PC-3 (cell line): Measurements from ENCODE around the gene TIMP2. TPM values are rescaled to one million over a fixed set of nuclear protein-coding genes. Genes with fewer than 3 reads are reported as not detected.

Source experiments
- ATAC-seq: fragments of 200-7000 bp; cut with Tn5 transposase; 2 replicates; pipeline ENCODE4 v1.9.1; 2020; ENCODE audit warnings: mild to moderate bottlenecking, moderate library complexity
- BruUV-seq: library from RNA; stranded (reverse); fragments of 400-500 nt; replicated peaks from 2 replicates; lab custom pipeline; 2021; lab: Mats Ljungman, UMichigan
- CTCF ChIA-PET: fragments of 300-600 bp; sonication (Branson Sonifier 250); formaldehyde crosslinking; loops from one replicate; lab custom pipeline; 2022; ENCODE audit warnings: antibody characterized with exemption; lab: Charles Lee
- POLR2A ChIA-PET: fragments of 300-600 bp; sonication (Branson Sonifier 250); formaldehyde crosslinking; loops from one replicate; lab custom pipeline; 2022; ENCODE audit warnings: antibody characterized with exemption; ENCODE audit not compliant: unreplicated experiment; lab: Charles Lee
- DNase-seq: peaks from one replicate; pipeline ENCODE4 v3.0.0-alpha.2; 2015
- H2AFZ ChIP-seq: fragments of 300-600 bp; sonication (generic); 2 replicates; pipeline ENCODE4 v1.6.0; 2016; ENCODE audit warnings: antibody characterized with exemption, low read length
- H3F3A ChIP-seq: fragments of 300-600 bp; sonication (generic); one replicate; pipeline ENCODE4 v1.6.0; 2017; ENCODE audit warnings: antibody characterized with exemption, low read length, control low read depth, mild to moderate bottlenecking; ENCODE audit not compliant: unreplicated experiment
- H3K27ac ChIP-seq: fragments of 300-600 bp; sonication (generic); 2 replicates; pipeline ENCODE4 v1.5.1; 2016; ENCODE audit warnings: mild to moderate bottlenecking, low read length
- H3K27me3 ChIP-seq: fragments of 300-600 bp; sonication (generic); 2 replicates; pipeline ENCODE4 v1.6.1; 2016; ENCODE audit warnings: low read length, mixed read lengths
- H3K36me3 ChIP-seq: fragments of 300-600 bp; sonication (generic); 2 replicates; pipeline ENCODE4 v1.6.1; 2016; ENCODE audit warnings: low read depth, mixed run types, low read length, mixed read lengths
- H3K4me1 ChIP-seq: fragments of 300-600 bp; sonication (generic); 2 replicates; pipeline ENCODE4 v1.5.1; 2016; ENCODE audit warnings: low read length; ENCODE audit not compliant: insufficient read depth
- H3K4me2 ChIP-seq: fragments of 300-600 bp; sonication (generic); 2 replicates; pipeline ENCODE4 v1.6.0; 2016; ENCODE audit warnings: low read length
- H3K4me3 ChIP-seq: fragments of 300-600 bp; sonication (generic); 2 replicates; pipeline ENCODE4 v1.5.1; 2016; ENCODE audit warnings: mild to moderate bottlenecking, low read length, mixed read lengths
- H3K79me2 ChIP-seq: fragments of 300-600 bp; sonication (generic); 2 replicates; pipeline ENCODE4 v1.6.1; 2017; ENCODE audit warnings: low read length, mixed read lengths
- H3K9ac ChIP-seq: fragments of 300-600 bp; sonication (generic); 2 replicates; pipeline ENCODE4 v1.6.0; 2016; ENCODE audit warnings: mild to moderate bottlenecking, low read length
- H3K9me2 ChIP-seq: fragments of 300-600 bp; sonication (generic); replicated peaks from 2 replicates; pipeline ENCODE4 v1.6.1; 2016; ENCODE audit warnings: mixed run types, low read length, mixed read lengths
- H3K9me3 ChIP-seq: fragments of 300-600 bp; sonication (generic); 2 replicates; pipeline ENCODE4 v1.6.1; 2016; ENCODE audit warnings: low read length, mixed read lengths
- H4K20me1 ChIP-seq: fragments of 300-600 bp; sonication (generic); 2 replicates; pipeline ENCODE4 v1.6.1; 2016; ENCODE audit warnings: low read length, mixed read lengths
- EZH2 ChIP-seq: fragments of 300-600 bp; sonication (generic); IDR thresholded peaks from one replicate; pipeline ENCODE4 v1.6.1; 2017; ENCODE audit warnings: antibody characterized with exemption, mild to moderate bottlenecking, low read length; ENCODE audit not compliant: unreplicated experiment
- EZH2phosphoT487 ChIP-seq: fragments of 300-600 bp; sonication (generic); IDR thresholded peaks from 2 replicates; pipeline ENCODE4 v1.6.1; 2018; ENCODE audit warnings: mild to moderate bottlenecking, antibody characterized with exemption, low read length, borderline replicate concordance
- intact Hi-C: fragments of 100-400 bp; cut with micrococcal nuclease; formaldehyde crosslinking; loops from 2 replicates; pipeline ENCODE4 v1.9.0; 2023
- total RNA-seq: library from RNA; depleted of rRNA; stranded (reverse); fragments of >200 nt; gene quantifications from 2 replicates; pipeline ENCODE4 v1.2.3, GENCODE V29; 2014
- TF ChIP-seq, protein P1 (sequence below): fragments of 300-600 bp; sonication (generic); conservative IDR thresholded peaks from 2 replicates; pipeline ENCODE4 v1.5.1; 2017; ENCODE audit warnings: antibody characterized with exemption, low read depth, mild to moderate bottlenecking, low read length

TIMP2 gene
- total RNA-seq, 1 experiment from 2014 or later = 60.1 TPM

DNA sequence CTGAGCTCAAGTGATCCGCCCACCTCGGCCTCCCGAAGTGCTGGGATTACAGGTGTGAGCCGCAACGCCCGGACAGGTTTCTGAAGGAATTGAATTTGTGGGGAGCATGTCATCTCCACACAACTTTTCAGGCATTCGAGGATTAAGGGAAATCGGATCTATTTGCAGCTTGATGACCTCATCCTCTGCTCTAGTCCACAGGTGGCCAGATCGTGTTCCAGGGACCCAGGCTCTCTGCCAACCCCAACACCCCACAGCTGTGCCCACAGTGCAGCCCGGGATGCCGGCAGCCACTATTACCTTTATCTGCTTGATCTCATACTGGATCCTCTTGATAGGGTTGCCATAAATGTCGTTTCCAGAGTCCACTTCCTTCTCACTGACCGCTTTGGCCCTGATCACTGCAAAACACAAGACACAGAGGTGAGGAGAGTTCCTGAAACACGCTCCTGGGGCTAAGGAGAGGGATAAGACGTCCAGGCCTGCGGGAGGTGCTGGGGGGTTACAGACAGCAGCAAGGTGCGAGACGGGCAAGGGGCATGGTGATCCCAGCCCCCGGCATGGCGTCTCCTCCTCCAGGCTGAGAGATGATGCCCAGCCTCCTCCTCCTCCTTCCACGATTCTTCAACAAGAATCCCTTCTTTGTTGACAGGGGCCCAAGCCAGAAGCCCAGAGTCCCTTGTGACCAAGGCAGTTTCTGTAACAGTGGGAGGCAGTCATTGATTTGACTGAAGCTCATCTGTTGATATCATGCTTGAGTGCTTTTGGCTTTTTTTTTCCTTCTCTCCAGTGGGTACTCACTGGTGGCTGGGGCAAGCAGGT, 51.5 kb downstream of the TIMP2 start:
- Histone ChIP-seq H3K9ac (no peak overlapping the region), H3K9me2 (no peaks in the 10 kb centered on the region), H3K4me3 (no peak overlapping the region), H3F3A (no peaks in the 10 kb centered on the region), H3K27ac (peak overlapping the region; percentile 21; the same call in 1 of the 2 replicates), H3K4me2 (0 out of 2 replicates have a peak overlapping the region, but pooled peaks have one; percentile 7), H3K79me2 (peaks cover 5% of the 10 kb centered on the region; the same call in 1 of the 2 replicates), H3K4me1 (peaks cover 23% of the 10 kb centered on the region), H3K9me3 (no peaks in the 10 kb centered on the region), H2AFZ (no peak overlapping the region), H3K27me3 (no peaks in the 10 kb centered on the region), H4K20me1 (no peaks in the 10 kb centered on the region), H3K36me3 (peaks cover 7% of the 10 kb centered on the region)
- no peak for TF ChIP-seq EZH2phosphoT487
- no peak for TF ChIP-seq EZH2
- TF ChIP-seq, protein P1, sequence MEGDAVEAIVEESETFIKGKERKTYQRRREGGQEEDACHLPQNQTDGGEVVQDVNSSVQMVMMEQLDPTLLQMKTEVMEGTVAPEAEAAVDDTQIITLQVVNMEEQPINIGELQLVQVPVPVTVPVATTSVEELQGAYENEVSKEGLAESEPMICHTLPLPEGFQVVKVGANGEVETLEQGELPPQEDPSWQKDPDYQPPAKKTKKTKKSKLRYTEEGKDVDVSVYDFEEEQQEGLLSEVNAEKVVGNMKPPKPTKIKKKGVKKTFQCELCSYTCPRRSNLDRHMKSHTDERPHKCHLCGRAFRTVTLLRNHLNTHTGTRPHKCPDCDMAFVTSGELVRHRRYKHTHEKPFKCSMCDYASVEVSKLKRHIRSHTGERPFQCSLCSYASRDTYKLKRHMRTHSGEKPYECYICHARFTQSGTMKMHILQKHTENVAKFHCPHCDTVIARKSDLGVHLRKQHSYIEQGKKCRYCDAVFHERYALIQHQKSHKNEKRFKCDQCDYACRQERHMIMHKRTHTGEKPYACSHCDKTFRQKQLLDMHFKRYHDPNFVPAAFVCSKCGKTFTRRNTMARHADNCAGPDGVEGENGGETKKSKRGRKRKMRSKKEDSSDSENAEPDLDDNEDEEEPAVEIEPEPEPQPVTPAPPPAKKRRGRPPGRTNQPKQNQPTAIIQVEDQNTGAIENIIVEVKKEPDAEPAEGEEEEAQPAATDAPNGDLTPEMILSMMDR = no peak
- intact Hi-C loops = no loop called here
- CTCF ChIA-PET = interaction anchor here (0.6 kb wide), 1 partner anchor 163 kb away, joined by 5 read pairs; no protein-coding TSS in a partner anchor
- POLR2A ChIA-PET = interaction anchor here (1.2 kb wide), 1 partner anchor 123 kb away, joined by 7 read pairs; no protein-coding TSS in a partner anchor
- no TSS peak for BruUV-seq
- DNase-seq (peak; percentile 82), ATAC-seq (peak; percentile 82)

DNA sequence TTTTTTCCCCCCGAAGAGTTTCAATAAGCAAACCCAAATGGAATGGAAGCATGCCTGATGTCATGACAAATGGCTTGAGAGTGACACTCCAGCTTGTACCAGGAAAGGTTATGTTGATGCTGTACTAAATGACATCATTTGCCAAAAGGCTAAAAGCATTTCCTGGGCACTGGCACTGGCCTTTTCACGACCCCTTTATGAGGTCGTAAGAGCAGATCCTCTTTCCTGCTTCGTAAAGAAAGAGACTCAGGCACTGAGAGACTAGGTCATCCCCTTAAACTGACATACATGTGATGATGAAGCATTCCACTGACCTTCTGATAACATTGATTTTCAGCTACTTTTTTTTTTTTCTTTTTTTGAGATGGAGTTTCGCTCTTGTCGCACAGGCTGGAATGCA, 52.7 kb downstream of the TIMP2 start:
- Histone ChIP-seq H4K20me1 (no peaks in the 10 kb centered on the region), H3K9me3 (no peaks in the 10 kb centered on the region), H3K79me2 (peaks cover 5% of the 10 kb centered on the region; the same call in 1 of the 2 replicates), H3K4me3 (no peak overlapping the region), H3K27ac (no peak overlapping the region), H3F3A (no peaks in the 10 kb centered on the region), H3K9ac (no peak overlapping the region), H3K4me1 (peaks cover 23% of the 10 kb centered on the region), H2AFZ (no peak overlapping the region), H3K36me3 (peaks cover 11% of the 10 kb centered on the region), H3K4me2 (no peak overlapping the region), H3K27me3 (no peaks in the 10 kb centered on the region), H3K9me2 (no peaks in the 10 kb centered on the region)
- ChIA-PET POLR2A (no interaction called here), CTCF (no interaction called here)
- no TSS peak for BruUV-seq
- ATAC-seq (no peak), DNase-seq (no peak)
- TF ChIP-seq EZH2 = no peak
- TF ChIP-seq EZH2phosphoT487 = no peak
- TF ChIP-seq, protein P1 = no peak
- intact Hi-C loops = no loop called here

DNA sequence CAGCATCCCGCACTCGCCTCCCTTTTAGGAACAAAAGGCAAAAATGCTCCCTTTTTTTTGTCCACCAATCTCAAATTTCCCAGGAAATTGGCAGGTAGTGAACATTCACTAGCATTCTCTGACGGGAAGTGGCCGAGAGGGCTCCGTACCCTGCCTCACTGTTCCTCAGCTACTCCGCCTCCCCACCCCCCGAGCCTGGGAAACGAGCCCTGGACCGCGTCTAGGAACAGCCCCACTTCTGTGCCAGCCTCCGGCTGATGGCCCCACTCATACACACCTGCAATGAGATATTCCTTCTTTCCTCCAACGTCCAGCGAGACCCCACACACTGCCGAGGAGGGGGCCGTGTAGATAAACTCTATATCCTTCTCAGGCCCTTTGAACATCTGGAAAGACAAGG, 54.6 kb downstream of the TIMP2 start:
- DNase-seq = no peak
- Histone ChIP-seq H3K36me3 (peaks cover 11% of the 10 kb centered on the region), H3K4me2 (no peak overlapping the region), H3K27me3 (no peaks in the 10 kb centered on the region), H3K27ac (no peak overlapping the region), H3K4me3 (no peak overlapping the region), H4K20me1 (no peaks in the 10 kb centered on the region), H3K79me2 (no peaks in the 10 kb centered on the region), H2AFZ (no peak overlapping the region), H3K9ac (no peak overlapping the region), H3K9me2 (no peaks in the 10 kb centered on the region), H3K4me1 (peaks cover 23% of the 10 kb centered on the region), H3K9me3 (no peaks in the 10 kb centered on the region), H3F3A (no peaks in the 10 kb centered on the region)
- TF ChIP-seq EZH2 (no peak), EZH2phosphoT487 (no peak)
- TF ChIP-seq, protein P1 = no peak
- ATAC-seq = no peak
- intact Hi-C loops = no loop called here
- BruUV-seq = no TSS peak
- CTCF ChIA-PET = no interaction called here
- POLR2A ChIA-PET = no interaction called here
